HG03175 (cell line): ENCODE data around the gene KRT85.

Experiments used
- ATAC-seq: cut with Tn5 transposase; IDR thresholded peaks from one replicate; pipeline ENCODE4 v1.9.1; 2021; ENCODE audit warnings: mild to moderate bottlenecking, moderate library complexity; ENCODE audit not compliant: unreplicated experiment

The KRT85 gene

GRCh38 chr12:52395761-52396434, 28.6 kb upstream of the KRT85 start:
- no peak for ATAC-seq

GRCh38 chr12:52394836-52395405, 27.6 kb upstream of the KRT85 start:
- ATAC-seq: no peak

- ATAC-seq: no peak
Observed at GRCh38 chr12:52392465-52393007, 25.3 kb upstream of the KRT85 start.

GRCh38 chr12:52391618-52392002, 24.3 kb upstream of the KRT85 start:
- no peak for ATAC-seq

GRCh38 chr12:52390739-52391617, 23.7 kb upstream of the KRT85 start:
- no peak for ATAC-seq

- no peak for ATAC-seq
Observed at GRCh38 chr12:52389313-52390207, 22.3 kb upstream of the KRT85 start.

GRCh38 chr12:52387859-52388258, 20.6 kb upstream of the KRT85 start:
- no peak for ATAC-seq

- no peak for ATAC-seq
Observed at GRCh38 chr12:52385226-52385702, 18.0 kb upstream of the KRT85 start, which contains the start of gene KRT84. TSS of gene KRT84 (minus strand) at chr12:52385652. CDS start at chr12:52385585, 67 bp downstream.

- no peak for ATAC-seq
Observed at GRCh38 chr12:52383331-52383730, 16.1 kb upstream of the KRT85 start.

GRCh38 chr12:52382854-52383253, 15.6 kb upstream of the KRT85 start:
- no peak for ATAC-seq

GRCh38 chr12:52381206-52381605, 13.9 kb upstream of the KRT85 start:
- ATAC-seq: no peak

- ATAC-seq: no peak
Observed at GRCh38 chr12:52380271-52380694, 13.0 kb upstream of the KRT85 start.

- no peak for ATAC-seq
Observed at GRCh38 chr12:52379536-52379935, 12.3 kb upstream of the KRT85 start.

- ATAC-seq: no peak
Observed at GRCh38 chr12:52378091-52378490, 10.8 kb upstream of the KRT85 start.

- no peak for ATAC-seq
Observed at GRCh38 chr12:52377266-52377665, 10.0 kb upstream of the KRT85 start.

- ATAC-seq: no peak
Observed at GRCh38 chr12:52372216-52373154, 5.2 kb upstream of the KRT85 start.

GRCh38 chr12:52371716-52372115, 4.4 kb upstream of the KRT85 start:
- no peak for ATAC-seq

- no peak for ATAC-seq
Observed at GRCh38 chr12:52370926-52371608, 3.8 kb upstream of the KRT85 start.

- ATAC-seq: no peak
Observed at GRCh38 chr12:52369809-52370208, 2.5 kb upstream of the KRT85 start.
